CD4-positive, alpha-beta T cell treated with Interleukin-4 for 1 hour (primary cell): ENCODE data around the gene CRAT.

Experiments
- DNase-seq, 2 donors: peaks; one replicate each; pipeline ENCODE4 v3.0.0-alpha.2; 2020 to 2022

CRAT gene

DNA sequence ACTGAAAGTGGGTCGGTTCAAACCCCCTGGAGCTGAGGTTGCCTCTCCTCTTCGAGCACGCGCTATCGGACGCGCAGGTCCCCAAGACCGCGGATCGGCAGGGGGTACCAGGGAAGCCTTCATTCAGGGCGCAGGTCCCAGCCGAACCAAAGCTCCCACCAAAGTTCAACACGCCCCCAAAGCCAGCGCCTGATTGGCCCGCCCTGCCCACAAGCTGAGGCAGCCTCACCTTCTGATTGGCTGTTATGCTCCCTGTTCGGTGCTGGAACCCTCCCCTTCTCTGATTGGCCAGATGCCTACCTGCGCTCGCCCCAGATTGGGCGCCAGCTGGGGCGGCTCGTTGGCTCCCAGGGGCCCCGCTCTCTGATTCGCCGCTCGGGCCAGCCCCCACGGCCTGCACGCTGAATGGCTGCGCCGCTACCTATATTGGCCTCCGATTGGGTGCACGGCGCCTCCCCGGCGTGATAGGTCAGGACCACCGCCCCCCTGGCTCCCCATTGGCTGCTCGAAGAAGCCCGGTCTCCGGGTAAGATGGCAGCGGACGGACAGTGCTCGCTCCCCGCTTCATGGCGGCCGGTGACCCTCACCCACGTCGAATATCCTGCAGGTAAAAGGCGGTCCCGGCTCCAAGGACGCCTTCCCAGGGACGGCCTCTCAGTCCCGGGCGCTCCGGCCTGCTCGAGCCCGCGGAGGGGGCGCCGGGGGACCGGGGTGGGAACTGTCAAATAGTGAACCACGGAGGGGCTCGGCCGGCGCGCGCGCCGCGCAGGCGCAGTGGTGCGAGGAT lies 29.8 kb downstream of the CRAT start, which contains the start of gene DOLPP1:
TSS of gene DOLPP1 (plus strand) at position 511 of the 787 bp plus-strand sequence. CDS start at position 532, 21 bp downstream.
- DNase-seq, result peak; percentile 99 to 100

DNA sequence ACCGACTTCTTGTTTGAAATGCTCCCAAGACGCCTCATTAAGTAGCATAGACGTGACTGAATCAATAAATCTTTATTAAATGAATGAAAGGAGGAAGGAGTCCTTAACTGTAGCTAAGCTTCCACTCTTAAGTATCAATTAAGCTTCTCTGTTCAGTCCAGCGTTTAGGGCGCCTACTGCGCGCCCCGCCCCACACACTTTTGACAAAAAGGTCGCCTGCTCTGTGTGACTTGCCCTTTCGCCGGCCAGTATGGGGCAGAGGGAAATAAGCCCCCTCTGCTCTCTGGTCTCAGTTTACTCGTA lies 30.3 kb downstream of the CRAT start:
- DNase-seq, result no peak

DNA sequence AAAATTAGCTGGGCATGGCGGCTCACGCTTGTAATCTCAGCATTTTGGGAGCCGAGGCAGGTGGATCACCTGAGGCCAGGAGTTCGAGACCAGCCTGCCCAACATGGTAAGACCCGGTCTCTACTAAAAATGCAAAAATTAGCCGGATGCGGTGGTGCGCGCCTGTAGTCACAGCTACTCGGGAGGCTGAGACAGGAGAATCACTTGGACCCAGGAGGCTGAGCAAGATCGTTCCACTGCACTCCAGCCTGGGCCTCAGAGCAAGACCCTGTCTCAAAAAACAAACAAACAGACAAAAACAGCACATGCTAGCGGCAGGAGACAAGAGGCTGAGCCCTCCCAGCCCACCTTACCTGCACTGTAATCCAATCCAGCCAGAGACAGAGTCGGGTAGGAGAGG lies 30.8 kb downstream of the CRAT start:
- no peak for DNase-seq

DNA sequence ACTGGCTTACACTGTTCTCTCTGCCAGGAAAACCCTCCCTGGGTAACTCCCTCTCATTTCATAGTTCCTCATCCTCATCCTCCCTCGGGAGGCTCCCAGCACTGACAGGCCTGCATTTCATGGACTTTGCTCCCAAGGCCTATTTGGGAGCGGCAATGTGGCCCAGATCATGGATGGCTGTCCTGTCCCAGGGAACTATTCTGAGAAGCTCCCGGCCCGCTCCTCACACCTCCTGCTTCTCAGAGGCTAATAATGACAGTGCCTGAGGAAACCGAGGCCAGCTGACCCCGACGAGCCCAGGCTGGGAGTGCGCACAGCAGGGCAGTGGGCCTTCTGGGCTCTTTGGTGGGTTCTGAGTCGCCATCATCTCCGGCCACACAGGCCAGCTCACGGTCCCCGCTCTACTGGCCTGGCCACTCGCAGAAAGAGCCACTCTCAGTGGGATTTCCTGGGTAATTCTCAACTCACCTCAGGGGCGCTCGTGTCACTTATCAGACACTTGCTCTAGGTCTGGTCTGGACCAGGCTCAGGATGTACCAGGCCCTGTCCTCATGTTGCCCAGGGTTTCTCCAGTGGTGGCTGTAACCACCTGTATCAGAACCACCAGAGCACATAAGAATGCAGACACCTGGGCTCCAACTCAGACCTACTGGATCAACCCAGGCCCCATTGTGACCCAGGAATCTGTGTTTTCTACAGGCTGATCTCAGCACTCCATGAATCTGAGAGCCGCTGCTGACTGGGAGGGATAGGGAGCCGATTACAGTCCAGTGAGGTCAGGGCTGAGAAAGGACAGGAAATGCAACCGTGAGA lies 31.7 kb downstream of the CRAT start:
- no peak for DNase-seq

DNA sequence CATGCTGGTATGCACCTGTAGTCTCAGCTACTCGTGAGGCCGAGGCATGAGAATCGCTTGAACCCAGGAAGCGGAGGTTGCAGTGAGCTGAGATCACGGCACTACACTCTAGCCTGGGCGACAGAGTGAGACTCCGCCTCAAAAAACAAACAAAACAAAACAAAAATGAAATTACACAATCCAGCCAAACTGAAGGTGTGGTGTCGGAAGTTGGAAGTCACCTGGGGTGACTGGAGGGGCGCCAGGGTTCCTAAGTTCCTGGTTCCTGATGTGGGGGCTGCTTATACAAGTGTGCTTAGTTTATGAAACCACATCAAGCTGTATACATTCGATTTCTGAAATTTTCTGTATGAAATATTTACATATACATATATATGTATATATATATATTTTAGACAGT lies 33.4 kb downstream of the CRAT start:
- DNase-seq, result no peak

DNA sequence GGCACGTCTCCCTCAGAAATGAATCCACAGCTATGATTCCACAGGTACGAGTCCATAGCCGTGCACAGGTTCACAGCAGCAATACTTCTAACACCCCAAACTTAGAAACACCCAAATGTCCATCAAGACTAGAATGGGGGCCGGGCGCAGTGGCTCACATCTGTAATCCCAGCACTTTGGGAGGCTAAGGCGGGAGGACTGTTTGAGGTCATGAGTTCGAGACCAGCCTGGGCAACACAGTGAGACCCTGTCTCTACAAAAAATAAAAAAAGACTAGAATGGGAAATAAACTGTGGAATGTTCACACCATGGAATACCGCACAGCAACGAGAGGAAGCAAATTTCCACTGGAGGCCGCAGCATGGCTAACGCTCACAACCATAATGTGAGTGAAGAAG lies 34.0 kb downstream of the CRAT start:
- no peak for DNase-seq

DNA sequence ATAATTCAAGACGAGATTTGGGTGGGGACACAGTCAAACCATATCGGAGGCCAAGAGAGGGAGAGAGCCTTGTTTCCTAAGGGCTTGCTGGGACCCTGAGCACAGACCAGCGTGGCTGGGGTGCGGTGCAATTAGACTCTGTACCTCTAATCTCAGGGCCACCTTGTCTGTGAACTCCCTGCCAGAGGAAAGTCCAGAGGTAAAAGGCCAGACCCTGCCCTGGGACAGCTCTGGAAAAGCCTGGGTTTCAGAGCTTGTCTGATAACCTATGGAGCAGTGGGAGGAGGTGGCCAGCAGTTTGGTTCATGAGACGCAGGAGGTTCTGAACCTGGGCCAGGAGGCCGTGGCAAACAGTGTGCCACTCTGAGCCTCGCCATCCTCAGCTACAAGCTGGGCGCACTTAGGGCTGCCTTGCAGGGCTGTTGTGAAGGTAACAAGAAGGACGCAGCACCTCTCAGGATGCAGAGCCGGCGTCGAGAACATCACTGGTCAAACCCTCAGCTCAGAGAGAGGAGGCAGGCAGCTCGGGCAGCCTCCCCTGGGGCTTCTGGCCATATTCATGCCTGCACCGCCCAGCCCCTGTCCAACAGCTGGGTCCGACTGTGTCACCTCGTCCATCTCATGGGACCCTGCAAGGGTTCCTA lies 34.5 kb downstream of the CRAT start:
- DNase-seq, result no peak

DNA sequence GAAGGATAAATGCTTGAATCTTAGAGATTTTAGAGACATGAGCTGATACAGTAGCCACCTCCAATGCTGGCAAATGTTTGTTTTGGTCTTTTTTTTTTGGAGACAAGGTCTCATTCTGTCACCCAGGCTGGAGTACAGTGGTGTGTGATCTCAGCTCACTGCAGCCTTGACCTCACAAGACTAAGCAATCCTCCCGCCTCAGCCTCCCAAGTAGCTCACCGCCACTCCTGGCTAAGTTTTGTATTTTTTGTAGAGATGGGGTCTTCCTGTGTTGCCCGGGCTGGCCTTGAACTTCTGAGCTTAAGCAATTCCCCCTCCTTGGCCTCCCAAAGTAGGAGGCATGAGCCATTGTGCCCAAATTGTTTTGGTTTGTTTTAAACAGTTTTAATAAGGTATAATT lies 36.5 kb downstream of the CRAT start:
- no peak for DNase-seq

DNA sequence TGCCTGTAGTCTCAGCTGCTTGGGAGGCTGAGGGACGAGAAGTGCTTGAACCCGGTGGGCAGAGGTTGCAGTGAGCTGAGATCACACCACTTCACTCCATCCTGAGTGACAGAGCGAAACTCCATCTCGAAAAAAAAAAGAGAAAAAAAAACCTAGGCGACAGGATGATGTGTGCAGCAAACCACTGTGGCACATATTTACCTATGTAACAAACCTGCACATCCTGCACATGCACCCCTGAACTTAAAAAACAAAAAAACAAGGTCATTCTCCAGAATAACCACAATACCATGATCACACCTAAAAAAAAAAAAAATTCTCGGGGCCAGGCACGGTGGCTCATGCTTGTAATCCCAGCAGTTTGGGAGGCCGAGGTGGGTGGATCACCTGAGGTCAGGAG lies 37.2 kb downstream of the CRAT start:
- peak in 1 of 2 donors; percentile 43 for DNase-seq

DNA sequence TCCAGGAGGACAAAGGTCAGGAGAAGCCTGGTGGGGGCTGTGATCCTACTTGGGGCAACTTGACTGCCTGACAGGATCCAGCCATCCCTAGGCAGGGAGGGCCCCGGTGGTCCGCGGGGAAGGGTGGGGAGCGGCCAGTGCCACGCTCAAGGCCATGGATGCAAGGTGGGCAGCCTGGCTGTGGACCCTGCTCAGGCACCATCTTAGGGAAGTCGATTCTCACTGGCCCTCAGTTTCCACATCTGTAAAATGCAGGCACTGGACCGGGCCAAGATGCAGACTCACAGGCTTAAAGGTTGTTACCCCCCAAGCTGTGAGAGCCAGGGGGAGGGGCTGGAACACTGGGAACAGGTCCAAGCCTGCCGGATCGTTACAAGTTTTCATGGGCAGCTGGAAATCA lies 38.4 kb downstream of the CRAT start:
- no peak for DNase-seq

DNA sequence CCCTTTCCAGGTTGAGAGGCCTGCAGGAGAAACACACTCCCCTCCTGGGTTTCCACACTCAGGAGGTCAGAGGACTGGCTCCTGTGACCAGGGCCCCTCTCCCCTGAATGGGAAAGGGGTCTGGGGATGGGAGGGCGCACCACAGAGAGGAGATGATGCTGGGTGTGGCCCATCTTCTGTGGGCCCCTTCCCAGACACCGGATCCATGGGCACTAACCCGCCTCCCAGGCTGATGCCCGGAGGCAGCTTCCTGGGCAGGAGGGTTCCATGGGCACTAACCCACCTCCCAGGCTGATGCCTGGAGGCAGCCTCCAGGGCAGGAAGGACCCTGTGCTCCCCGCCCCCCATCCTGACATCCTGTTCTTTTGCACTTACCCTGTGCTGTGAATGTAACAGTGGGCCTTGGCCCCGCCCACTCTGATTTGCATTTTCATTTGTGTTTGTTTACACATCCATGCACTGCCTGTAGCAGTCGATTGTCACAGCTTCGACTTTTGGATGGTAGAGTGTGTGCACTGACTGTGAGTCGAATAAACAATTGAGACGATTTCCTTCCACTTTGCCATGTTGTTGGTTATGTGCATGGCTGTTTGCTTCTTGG lies 39.0 kb downstream of the CRAT start:
- no peak for DNase-seq

DNA sequence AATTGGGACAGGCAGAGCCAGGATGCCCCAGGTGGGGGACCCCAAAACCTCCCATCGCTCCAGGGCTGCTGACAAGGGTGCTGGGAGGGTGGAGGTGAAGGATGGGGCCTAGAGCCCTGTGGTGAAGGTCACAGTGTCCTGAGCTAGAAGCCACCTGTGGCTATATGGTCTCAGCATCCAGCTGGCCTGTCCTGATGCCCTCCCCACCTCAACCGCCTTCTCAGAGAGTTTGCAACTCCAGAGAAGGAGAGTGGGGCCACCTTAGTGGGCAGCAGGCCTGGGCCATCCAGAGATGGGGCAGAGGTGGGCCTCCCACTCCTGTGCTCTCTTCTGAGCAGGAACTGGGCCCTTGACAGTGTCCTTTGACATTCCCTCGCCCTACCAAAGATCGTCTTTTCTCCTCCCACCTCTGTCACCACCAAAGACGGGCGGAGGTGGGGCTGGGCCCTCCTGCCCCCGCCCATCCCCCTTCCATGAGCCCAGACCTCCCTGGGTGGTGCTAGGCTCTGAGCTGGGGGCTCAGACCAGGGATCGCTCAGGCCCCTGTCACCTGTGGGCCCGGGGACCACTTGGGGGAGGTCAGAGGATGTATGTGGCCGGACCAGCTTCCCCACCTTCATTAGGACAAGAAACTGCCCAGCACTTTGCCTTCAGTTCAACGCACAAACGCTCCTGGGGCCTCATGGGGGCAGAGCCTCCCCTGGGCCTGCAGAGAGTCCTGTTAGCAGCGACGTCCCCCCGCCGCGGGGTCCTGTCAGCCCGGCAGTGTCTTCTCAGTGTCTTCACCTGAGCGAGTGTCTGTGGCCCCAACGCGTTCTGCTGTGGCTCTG lies 39.7 kb downstream of the CRAT start:
- DNase-seq, result no peak

DNA sequence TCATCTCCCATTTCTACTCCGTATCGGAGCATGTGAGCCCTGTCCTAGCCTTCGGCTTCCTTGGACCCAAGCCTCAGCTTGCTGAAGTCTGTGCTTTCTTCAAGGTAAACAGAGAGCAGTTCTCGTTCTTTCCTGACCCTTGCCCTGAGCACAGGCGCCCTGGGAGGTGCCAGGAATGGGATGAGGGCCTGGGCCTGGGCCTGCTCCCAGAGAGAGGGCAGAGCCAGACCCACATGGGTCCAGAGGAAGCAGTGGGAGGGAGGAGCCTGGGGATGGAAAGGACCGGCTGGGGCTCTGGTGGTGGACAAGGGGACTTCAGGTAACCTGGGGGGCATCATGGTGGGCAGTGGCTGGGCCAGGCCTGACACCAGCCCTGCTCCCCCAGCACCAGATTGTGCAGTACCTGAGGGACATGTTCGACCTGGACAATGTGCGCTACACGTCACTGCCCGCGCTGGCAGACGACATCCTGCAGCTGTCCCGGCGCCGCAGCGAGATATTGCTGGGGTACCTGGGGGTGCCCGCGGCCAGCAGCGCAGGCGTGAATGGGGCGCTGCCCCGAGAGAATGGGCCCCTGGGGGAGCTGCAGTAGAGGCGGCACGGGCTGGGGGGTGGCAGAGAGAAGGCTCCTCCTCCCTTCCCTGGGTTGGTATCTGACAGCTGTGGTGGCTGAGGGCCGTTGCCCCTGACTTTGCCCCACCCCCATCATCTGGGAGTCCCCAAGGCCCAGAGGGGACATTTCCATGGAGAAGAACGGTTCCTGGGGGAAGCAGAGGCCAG lies 40.5 kb downstream of the CRAT start:
- DNase-seq, result no peak

DNA sequence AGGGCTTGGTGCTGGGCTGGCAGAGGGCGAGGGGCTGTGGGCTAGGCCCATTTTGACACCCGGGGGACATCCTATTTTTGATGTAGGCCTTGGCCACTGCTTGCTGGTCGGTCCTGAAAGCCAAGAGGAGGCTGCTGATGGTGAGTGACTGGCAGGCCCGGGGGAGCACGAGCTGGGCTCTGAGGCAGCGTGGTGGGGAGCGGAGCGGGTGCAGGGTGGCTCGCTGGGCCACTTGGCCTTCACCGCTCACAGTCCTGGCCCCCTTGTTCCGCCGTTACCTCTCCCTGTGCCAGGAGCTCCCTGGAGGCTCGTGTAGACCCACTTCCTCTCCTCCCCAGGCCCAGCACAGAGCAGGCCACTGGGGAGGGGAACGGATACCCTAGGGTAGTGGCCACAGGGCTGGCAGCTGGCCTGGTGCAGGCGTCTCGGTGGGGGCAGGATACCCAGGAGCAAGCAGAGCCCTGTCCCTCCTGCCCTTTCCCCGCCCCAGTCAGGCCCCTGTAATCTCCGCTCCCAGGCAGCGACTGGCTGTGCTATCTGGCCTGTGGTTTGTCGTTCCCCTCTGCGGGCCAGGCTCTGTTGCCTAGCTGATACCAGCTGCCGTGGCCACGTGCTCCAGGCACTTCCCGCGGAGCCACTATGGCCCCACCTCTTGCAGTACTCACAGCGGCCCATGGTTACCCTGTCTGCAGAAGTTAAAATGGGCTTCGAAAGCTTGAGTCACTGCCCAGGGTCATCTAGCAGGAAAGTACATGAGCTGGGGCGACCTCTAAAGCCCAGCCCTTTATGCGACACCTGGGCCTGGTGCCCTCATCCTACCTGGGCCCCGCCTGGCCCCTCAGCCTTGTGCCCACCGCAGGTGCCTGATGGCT lies 41.4 kb downstream of the CRAT start:
- DNase-seq, result peak; percentile 60 to 80

DNA sequence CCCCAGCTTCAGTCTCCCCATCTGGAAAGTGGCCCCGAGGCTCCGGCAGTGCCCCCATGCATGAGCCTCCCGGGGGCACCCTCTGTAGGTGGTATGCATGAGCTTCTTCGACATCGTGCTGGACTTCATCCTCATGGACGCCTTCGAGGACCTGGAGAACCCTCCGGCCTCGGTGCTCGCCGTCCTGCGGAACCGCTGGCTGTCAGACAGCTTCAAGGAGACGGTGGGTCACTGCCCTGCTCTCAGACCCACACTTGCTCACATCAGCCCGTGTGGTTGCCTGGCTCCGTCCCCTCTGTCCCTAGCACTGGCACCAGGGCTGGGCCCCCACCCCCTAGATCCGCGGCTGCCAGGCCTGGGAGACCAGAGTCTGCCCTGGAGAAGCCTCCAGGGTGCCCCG lies 42.5 kb downstream of the CRAT start:
- no peak for DNase-seq

DNA sequence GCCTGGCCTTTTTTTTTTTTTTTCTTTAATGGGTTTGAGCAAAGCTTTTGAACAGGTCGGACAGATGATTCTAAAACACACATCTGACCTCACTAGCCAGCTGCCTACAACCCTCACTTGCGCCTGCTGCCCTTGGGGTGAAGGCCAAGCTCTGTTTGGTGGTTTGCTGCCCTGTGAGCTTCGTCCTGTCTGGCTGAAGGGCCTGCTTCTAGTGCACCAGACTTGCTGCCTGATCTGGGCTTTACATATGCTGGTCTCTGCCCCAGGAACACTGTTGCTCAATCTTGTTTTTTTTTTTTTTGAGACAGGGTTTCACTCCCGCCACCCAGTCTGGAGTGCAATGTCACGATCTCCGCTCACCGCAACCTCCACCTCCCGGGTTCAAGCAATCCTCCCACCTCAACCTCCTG lies 46.1 kb downstream of the CRAT start:
- no peak for DNase-seq

DNA sequence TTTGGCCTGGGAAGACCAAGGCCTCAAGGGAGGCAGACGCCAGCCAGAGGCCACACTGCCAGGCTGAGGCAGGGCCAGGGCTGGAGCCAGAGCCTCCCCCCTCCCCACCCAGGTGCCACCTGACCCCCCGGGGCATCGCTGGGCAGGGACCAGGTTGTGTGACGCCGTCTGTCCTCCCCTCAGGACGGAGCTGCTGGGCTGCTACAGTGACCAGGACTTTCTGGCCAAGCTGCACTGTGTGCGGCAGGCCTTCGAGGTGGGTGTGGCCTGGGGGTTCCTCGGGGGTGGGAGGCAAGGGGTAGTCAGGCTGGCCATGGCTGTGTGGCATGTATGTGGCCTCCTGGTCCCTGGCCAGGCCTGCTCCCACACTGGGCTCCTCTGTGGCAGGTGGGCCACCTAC lies 47.5 kb downstream of the CRAT start:
- no peak for DNase-seq

DNA sequence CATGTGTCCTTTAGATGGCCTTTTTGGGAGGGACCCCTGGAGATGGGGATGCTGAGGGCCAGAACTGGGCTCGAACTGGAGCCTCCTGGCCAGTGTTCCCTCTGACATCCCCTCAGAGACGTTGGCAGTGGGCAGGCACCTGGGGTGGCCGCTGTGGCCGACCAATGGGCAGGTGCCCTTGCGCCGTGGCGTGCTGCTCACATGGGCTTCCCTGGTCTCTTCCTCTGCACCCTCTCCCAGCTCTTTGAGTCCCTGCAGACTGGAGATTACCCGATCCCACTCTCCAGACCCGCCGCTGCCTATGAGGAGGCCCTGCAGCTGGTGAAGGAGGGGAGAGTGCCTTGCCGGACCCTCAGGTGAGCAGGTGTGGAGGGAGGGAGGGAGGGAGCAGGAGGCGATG lies 49.6 kb downstream of the CRAT start:
- DNase-seq, result no peak

DNA sequence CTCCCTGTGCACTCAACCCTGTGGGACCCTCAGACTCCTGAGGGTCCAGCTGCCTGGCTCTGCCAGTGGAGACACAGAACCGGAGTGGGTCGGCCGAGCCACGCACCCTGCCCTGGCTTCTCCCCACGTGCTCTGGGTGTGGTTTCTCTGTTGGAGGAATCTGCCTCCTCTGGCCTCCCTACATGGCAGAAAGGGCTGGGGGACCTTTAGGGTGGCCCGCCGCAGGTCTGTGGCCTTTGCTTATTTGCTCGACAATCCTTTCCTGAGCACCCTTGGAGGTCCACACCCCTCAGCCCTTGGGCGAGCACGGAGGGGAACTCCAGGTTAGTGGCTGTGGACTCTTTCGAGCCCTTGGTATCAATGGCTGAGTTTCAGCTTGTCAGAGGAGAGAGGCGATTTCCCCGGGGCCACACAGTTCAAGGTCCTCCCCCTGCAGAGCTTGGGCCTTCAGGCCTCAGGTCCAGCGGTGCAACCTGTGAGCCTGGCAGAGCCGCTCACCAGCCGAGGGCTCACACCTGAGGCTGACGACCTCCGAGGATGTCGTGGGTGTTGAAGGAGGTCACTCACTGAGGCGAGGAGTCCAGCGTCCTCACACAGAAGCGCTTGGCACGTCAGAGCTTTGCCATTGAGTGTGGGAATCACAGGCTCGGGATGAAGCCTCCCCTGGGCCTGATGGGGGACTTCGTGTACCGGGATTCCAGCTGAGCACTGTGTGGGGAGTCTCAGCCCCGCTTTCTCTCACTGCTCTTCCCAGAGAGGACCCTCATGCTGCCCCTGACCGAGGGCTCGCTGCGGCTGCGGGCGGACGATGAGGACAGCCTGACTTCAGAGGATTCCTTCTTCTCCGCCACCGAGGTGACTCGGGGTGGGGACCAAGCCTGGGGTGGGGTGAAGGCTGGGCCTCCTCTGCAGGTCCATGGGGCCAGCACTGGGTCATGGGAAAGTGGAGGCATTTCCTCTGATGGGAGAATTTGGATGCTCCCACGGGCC lies 50.5 kb downstream of the CRAT start:
- DNase-seq, result no peak
